Omental fat pad (tissue), 4 donors: ENCODE data around the gene FAM120A. TPM values are rescaled to one million over a fixed set of nuclear protein-coding genes. Genes with fewer than 3 reads are reported as not detected.

ENCODE experiments used
- ATAC-seq: fragments of 150-250 bp; one replicate; pipeline ENCODE4 v1.9.1; 2016; ENCODE audit warnings: mild to moderate bottlenecking, moderate library complexity; ENCODE audit not compliant: low FRiP score
- DNase-seq: peaks from one replicate; pipeline ENCODE4 v3.0.0-alpha.2; 2019; ENCODE audit warnings: low spot score
- CTCF ChIP-seq, 3 donors: fragments of 450-650 bp; IDR thresholded peaks; one replicate each; pipeline ENCODE4 v1.5.1; 2016 to 2017; ENCODE audit warnings: antibody characterized with exemption in 3 of 3, mild to moderate bottlenecking in 3 of 3, moderate library complexity in 2 of 3
- total RNA-seq, 4 donors: library from RNA; depleted of rRNA; stranded (reverse); fragments of >200 nt; gene quantifications; one replicate each; pipeline ENCODE4 v1.1.0, GENCODE V29; 2016

The FAM120A gene
- total RNA-seq, 4 donors from 2014 or later = 85.3 to 111 (median 102) TPM

DNA sequence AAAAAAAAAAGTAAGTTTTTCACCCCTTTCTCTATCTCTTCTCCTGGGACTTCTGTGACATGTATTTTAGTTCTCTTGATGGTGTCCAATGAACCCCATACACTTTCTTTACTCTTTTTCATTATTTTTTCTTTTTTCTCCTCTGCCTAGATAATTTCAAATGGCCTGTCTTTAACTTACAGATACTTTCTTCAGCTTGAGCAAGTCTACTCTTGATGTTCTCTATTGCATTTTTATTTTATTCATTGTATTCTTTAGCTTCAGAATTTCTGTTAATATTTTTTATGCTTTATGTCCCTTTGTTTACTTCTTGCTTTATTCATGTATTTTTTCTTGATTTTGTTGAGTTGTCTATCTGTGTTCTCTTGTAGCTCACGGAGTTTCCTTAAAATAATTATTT, 32.5 kb upstream of the FAM120A start:
- TF ChIP-seq CTCF (IDR thresholded peaks at IDR 0.05) = no peak
- no peak for ATAC-seq
- no peak for DNase-seq

GRCh38 chr9:93422977-93423616, 28.4 kb upstream of the FAM120A start:
- no peak for TF ChIP-seq CTCF (IDR thresholded peaks at IDR 0.05)
- DNase-seq (no peak), ATAC-seq (no peak)

DNA sequence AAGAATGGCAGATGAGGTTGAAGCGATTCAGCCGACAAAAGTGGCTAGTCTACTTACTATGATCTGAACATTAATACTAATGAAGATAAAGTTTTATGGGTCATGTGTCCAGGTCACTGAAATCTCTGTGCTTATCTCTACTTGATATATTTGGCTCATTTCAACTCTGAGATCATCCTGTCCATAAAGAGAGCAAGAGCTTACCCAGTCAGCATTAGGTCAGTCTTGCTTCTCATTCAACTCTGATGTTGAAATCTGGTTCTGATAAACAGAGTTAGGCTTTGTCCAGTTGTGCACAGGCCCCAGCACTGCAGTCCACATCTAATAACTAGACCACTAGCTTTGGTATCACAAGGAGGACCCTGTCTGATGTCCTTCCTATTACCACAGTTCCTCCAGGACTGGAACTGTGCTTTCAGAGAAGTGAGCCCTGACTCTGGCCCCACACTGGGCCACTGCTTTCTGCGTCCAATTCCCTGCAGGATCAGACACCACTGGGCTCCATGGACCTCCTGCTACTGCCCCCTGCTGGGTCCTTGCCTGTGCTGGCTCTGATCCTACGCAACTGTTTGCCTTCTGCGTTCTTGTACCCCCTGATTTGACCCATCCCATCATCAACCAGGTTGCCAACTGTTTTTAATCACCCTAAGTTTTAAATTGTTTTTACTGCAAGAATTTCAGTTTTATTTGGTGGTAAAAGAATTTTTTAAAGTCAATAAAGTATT, 23.7 kb upstream of the FAM120A start:
- no peak for DNase-seq
- ATAC-seq = no peak
- no peak for TF ChIP-seq CTCF (IDR thresholded peaks at IDR 0.05)

- ATAC-seq (no peak), DNase-seq (no peak)
- no peak for TF ChIP-seq CTCF (IDR thresholded peaks at IDR 0.05)
Measured at GRCh38 chr9:93431539-93432105, 19.9 kb upstream of the FAM120A start.

- TF ChIP-seq CTCF (IDR thresholded peaks at IDR 0.05) = no peak
- no peak for ATAC-seq
- no peak for DNase-seq
Measured at GRCh38 chr9:93432964-93433363, 18.5 kb upstream of the FAM120A start.

DNA sequence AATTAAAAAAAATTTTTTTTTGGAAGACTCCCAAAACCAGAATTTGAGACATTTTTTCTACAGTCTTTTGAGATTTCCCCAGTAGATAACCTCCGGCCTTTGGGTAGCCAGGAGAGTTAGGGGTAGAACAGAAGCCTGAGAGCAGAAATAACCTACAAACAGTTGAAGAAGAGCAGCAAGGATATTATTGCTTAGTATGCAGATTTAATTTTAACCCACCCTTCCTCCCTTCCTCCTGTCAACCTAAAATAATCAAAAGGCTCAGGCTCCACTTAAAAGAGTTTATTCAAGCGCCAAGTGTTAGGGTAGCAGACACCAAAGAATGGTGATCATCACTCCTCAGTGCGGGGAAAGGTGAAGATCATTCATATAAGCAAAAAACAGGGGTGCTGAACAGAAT, 17.4 kb upstream of the FAM120A start:
- DNase-seq (no peak), ATAC-seq (no peak)

More for the DNA sequence above, 17.4 kb upstream of the FAM120A start:
- TF ChIP-seq CTCF (IDR thresholded peaks at IDR 0.05) = no peak
